ENCODE results near the gene VAV2. TPM values are rescaled to one million over a fixed set of nuclear protein-coding genes. Genes with fewer than 3 reads are reported as not detected.

Gene VAV2
- total and polyA plus RNA-seq, 2 experiments from 2014 or later, result 8.1 to 28.9 TPM

DNA sequence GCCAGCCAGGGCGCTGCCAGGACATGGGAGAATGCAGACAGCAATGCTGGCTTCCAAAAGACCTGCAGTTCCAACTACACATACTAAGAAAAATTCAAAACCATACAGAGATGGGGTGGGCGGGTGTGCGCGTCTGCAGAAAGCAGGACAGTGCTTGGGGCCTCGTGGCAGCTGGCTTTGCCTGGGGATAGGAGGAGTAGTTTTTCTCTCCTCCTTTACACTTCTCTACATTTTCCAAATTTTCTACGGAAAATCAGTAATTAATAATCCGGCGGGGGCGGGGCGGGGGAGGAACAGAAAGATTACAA, 210.3 kb downstream of the VAV2 start:
- H4K20me1 ChIP-seq (replicated peaks; ENCODE audit: insufficient read depth), result no peaks in the 10 kb centered on the region
- ATAC-seq, result no peak
- peaks cover 12% of the 10 kb centered on the region; the same call in 1 of the 3 replicates for H3K36me3 Mint-ChIP-seq (ENCODE audit: low read depth)

DNA sequence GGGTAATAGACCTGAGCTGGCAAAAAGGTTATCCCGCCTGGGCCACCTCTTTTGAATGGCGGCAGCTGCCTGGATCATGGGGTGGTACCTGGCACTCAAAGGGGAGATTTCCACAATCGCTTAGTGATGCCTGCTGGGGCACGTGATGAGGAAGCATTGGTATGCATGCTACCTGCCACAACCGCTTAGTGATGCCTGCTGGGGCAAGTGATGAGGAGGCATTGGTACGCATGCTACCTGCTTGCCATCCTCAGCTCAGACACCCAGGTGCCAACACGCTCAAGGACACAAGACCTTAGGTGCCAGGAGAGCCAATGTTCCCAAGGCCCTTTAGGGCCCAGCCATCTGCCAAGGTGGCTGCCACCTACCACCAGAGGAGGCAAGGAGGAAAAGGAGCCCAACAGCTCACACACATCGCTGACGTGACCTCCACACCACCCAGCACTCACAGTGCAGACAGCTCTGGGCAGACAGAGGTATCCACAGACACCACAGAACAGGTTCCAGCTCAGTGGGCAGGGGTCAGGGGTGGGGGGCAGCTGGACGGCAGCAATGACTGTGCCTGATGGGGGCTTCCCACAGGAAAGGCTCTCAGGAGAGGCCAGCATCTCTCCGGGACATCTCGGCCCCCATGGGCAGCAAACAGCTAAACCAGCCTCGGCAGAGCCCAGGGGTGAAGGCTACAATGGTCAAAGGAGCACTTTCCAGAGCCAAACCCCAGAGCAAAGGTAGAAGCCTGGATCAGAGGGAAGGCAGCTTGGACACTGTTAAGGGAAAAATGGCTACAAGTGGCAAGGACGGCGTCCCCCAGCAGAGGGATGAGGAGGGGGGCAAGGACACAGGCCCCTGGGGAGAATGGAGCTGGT, 210.9 kb downstream of the VAV2 start:
- H3K4me1 Mint-ChIP-seq, result no peaks in the 10 kb centered on the region
- Histone ChIP-seq H3F3A (replicated peaks; ENCODE audit: low read depth) (no peaks in the 10 kb centered on the region), H3K4me2 (no peak overlapping the region), H2AFZ (no peak overlapping the region), H3K27me3 (ENCODE audit: insufficient read depth) (no peaks in the 10 kb centered on the region), H3K9me2 (ENCODE audit: insufficient read depth) (no peaks in the 10 kb centered on the region), H3K4me1 (ENCODE audit: insufficient read depth) (no peaks in the 10 kb centered on the region), H3K4me3 (no peak overlapping the region), H3K27ac (ENCODE audit: low read depth) (no peak overlapping the region), H4K20me1 (replicated peaks; ENCODE audit: insufficient read depth) (no peaks in the 10 kb centered on the region), H3K79me2 (replicated peaks; ENCODE audit: insufficient read depth) (no peaks in the 10 kb centered on the region), H3K36me3 (ENCODE audit: insufficient read depth) (no peaks in the 10 kb centered on the region)
- H3K9me3 Mint-ChIP-seq, result no peaks in the 10 kb centered on the region
- no peak overlapping the region for H3K27ac Mint-ChIP-seq
- H3K27me3 Mint-ChIP-seq (ENCODE audit: insufficient read depth, low read depth, poor library complexity), result peaks cover 6% of the 10 kb centered on the region
- ATAC-seq (no peak), DNase-seq (ENCODE audit: low spot score) (no peak)
- H3K36me3 Mint-ChIP-seq (ENCODE audit: low read depth), result peaks cover 10% of the 10 kb centered on the region; the same call in 1 of the 3 replicates
- H3K4me3 Mint-ChIP-seq, result no peak overlapping the region
- TF ChIP-seq EZH2phosphoT487 (IDR thresholded peaks at IDR 0.05; ENCODE audit: unreplicated experiment) (no peak), NANOG (IDR thresholded peaks at IDR 0.05; ENCODE audit: borderline replicate concordance) (no peak), CREB1 (CRISPR knock-in tag; IDR thresholded peaks at IDR 0.05; ENCODE audit: low read depth) (no peak), ZNF331 (CRISPR knock-in tag; IDR thresholded peaks at IDR 0.05; ENCODE audit: low read depth) (no peak), ZNF114 (CRISPR knock-in tag; IDR thresholded peaks at IDR 0.05) (no peak)
- TF ChIP-seq, protein P1, sequence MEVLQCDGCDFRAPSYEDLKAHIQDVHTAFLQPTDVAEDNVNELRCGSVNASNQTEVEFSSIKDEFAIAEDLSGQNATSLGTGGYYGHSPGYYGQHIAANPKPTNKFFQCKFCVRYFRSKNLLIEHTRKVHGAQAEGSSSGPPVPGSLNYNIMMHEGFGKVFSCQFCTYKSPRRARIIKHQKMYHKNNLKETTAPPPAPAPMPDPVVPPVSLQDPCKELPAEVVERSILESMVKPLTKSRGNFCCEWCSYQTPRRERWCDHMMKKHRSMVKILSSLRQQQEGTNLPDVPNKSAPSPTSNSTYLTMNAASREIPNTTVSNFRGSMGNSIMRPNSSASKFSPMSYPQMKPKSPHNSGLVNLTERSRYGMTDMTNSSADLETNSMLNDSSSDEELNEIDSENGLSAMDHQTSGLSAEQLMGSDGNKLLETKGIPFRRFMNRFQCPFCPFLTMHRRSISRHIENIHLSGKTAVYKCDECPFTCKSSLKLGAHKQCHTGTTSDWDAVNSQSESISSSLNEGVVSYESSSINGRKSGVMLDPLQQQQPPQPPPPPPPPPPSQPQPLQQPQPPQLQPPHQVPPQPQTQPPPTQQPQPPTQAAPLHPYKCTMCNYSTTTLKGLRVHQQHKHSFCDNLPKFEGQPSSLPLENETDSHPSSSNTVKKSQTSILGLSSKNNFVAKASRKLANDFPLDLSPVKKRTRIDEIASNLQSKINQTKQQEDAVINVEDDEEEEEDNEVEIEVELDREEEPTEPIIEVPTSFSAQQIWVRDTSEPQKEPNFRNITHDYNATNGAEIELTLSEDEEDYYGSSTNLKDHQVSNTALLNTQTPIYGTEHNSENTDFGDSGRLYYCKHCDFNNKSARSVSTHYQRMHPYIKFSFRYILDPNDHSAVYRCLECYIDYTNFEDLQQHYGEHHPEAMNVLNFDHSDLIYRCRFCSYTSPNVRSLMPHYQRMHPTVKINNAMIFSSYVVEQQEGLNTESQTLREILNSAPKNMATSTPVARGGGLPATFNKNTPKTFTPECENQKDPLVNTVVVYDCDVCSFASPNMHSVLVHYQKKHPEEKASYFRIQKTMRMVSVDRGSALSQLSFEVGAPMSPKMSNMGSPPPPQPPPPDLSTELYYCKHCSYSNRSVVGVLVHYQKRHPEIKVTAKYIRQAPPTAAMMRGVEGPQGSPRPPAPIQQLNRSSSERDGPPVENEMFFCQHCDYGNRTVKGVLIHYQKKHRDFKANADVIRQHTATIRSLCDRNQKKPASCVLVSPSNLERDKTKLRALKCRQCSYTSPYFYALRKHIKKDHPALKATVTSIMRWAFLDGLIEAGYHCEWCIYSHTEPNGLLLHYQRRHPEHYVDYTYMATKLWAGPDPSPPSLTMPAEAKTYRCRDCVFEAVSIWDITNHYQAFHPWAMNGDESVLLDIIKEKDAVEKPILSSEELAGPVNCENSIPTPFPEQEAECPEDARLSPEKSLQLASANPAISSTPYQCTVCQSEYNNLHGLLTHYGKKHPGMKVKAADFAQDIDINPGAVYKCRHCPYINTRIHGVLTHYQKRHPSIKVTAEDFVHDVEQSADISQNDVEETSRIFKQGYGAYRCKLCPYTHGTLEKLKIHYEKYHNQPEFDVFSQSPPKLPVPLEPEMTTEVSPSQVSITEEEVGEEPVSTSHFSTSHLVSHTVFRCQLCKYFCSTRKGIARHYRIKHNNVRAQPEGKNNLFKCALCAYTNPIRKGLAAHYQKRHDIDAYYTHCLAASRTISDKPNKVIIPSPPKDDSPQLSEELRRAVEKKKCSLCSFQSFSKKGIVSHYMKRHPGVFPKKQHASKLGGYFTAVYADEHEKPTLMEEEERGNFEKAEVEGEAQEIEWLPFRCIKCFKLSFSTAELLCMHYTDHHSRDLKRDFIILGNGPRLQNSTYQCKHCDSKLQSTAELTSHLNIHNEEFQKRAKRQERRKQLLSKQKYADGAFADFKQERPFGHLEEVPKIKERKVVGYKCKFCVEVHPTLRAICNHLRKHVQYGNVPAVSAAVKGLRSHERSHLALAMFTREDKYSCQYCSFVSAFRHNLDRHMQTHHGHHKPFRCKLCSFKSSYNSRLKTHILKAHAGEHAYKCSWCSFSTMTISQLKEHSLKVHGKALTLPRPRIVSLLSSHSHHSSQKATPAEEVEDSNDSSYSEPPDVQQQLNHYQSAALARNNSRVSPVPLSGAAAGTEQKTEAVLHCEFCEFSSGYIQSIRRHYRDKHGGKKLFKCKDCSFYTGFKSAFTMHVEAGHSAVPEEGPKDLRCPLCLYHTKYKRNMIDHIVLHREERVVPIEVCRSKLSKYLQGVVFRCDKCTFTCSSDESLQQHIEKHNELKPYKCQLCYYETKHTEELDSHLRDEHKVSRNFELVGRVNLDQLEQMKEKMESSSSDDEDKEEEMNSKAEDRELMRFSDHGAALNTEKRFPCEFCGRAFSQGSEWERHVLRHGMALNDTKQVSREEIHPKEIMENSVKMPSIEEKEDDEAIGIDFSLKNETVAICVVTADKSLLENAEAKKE (CRISPR knock-in tag; IDR thresholded peaks at IDR 0.05), result no peak
- TF ChIP-seq, protein P2, sequence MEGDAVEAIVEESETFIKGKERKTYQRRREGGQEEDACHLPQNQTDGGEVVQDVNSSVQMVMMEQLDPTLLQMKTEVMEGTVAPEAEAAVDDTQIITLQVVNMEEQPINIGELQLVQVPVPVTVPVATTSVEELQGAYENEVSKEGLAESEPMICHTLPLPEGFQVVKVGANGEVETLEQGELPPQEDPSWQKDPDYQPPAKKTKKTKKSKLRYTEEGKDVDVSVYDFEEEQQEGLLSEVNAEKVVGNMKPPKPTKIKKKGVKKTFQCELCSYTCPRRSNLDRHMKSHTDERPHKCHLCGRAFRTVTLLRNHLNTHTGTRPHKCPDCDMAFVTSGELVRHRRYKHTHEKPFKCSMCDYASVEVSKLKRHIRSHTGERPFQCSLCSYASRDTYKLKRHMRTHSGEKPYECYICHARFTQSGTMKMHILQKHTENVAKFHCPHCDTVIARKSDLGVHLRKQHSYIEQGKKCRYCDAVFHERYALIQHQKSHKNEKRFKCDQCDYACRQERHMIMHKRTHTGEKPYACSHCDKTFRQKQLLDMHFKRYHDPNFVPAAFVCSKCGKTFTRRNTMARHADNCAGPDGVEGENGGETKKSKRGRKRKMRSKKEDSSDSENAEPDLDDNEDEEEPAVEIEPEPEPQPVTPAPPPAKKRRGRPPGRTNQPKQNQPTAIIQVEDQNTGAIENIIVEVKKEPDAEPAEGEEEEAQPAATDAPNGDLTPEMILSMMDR (conservative IDR thresholded peaks at IDR 0.05; ENCODE audit: low read depth in 2 of 2), result no peak
- TF ChIP-seq, protein P3, sequence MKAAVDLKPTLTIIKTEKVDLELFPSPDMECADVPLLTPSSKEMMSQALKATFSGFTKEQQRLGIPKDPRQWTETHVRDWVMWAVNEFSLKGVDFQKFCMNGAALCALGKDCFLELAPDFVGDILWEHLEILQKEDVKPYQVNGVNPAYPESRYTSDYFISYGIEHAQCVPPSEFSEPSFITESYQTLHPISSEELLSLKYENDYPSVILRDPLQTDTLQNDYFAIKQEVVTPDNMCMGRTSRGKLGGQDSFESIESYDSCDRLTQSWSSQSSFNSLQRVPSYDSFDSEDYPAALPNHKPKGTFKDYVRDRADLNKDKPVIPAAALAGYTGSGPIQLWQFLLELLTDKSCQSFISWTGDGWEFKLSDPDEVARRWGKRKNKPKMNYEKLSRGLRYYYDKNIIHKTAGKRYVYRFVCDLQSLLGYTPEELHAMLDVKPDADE (IDR thresholded peaks at IDR 0.05), result no peak

More for the DNA sequence above, 210.3 kb downstream of the VAV2 start:
- Histone ChIP-seq H3K4me1 (ENCODE audit: insufficient read depth) (no peaks in the 10 kb centered on the region), H3K27ac (ENCODE audit: low read depth) (no peak overlapping the region), H3K36me3 (ENCODE audit: insufficient read depth) (no peaks in the 10 kb centered on the region), H3F3A (replicated peaks; ENCODE audit: low read depth) (no peaks in the 10 kb centered on the region), H3K27me3 (ENCODE audit: insufficient read depth) (no peaks in the 10 kb centered on the region), H3K79me2 (replicated peaks; ENCODE audit: insufficient read depth) (no peaks in the 10 kb centered on the region), H3K9me2 (ENCODE audit: insufficient read depth) (no peaks in the 10 kb centered on the region), H3K4me2 (no peak overlapping the region), H3K4me3 (no peak overlapping the region), H2AFZ (no peak overlapping the region)
- peaks cover 6% of the 10 kb centered on the region for H3K27me3 Mint-ChIP-seq (ENCODE audit: insufficient read depth, low read depth, poor library complexity)
- H3K9me3 Mint-ChIP-seq, result no peaks in the 10 kb centered on the region
- no peak for DNase-seq (ENCODE audit: low spot score)
- H3K4me3 Mint-ChIP-seq, result no peak overlapping the region
- H3K27ac Mint-ChIP-seq, result no peak overlapping the region
- no peak for TF ChIP-seq JUNB (IDR thresholded peaks at IDR 0.05; ENCODE audit: unreplicated experiment)
- TF ChIP-seq, protein P3 (IDR thresholded peaks at IDR 0.05), result no peak
- no peak for TF ChIP-seq ZNF331 (CRISPR knock-in tag; IDR thresholded peaks at IDR 0.05; ENCODE audit: low read depth)
- H3K4me1 Mint-ChIP-seq, result peaks cover under 1% of the 10 kb centered on the region; the same call in 2 of the 3 replicates

Measured in GM23338 (cell line).